Measurements from ENCODE around the gene YPEL4.
A peak's percentile ranks its signal among the peaks of the same experiment; 100 is the strongest.

The YPEL4 gene

DNA sequence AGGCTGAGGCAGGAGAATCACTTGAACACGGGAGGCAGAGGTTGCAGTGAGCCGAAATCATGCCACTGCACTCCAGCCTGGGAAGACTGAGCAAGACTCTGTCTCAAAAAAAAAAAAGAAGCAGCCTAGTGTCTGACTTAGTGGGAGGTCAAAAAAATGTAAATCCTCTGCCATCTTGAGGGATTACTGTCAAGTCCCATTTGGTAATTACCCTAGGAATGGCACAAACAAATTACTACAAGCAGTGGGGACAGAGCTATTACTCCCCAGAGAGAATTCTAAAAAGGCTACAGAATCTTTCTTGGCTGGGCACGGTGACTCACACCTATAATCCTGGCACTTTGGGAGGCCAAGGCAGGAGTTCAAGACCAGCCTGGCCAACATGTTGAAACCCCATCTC, 48.4 kb downstream of the YPEL4 start:
- no peak for DNase-seq (ENCODE audit: low spot score)
- Histone ChIP-seq H3K4me3 (no peak overlapping the region), H3K27ac (no peak overlapping the region)
- TF ChIP-seq, protein P1, sequence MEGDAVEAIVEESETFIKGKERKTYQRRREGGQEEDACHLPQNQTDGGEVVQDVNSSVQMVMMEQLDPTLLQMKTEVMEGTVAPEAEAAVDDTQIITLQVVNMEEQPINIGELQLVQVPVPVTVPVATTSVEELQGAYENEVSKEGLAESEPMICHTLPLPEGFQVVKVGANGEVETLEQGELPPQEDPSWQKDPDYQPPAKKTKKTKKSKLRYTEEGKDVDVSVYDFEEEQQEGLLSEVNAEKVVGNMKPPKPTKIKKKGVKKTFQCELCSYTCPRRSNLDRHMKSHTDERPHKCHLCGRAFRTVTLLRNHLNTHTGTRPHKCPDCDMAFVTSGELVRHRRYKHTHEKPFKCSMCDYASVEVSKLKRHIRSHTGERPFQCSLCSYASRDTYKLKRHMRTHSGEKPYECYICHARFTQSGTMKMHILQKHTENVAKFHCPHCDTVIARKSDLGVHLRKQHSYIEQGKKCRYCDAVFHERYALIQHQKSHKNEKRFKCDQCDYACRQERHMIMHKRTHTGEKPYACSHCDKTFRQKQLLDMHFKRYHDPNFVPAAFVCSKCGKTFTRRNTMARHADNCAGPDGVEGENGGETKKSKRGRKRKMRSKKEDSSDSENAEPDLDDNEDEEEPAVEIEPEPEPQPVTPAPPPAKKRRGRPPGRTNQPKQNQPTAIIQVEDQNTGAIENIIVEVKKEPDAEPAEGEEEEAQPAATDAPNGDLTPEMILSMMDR (IDR thresholded peaks at IDR 0.05): no peak

- no peak for DNase-seq (ENCODE audit: low spot score)
- H3K27ac ChIP-seq: peak overlapping the region; percentile 83 to 99
- TF ChIP-seq, protein P1 (IDR thresholded peaks at IDR 0.05): no peak
- peak overlapping the region; percentile 90 for H3K4me3 ChIP-seq
These were observed 50.3 kb downstream of the YPEL4 start for GRCh38 chr11:57599381-57599780.

DNA sequence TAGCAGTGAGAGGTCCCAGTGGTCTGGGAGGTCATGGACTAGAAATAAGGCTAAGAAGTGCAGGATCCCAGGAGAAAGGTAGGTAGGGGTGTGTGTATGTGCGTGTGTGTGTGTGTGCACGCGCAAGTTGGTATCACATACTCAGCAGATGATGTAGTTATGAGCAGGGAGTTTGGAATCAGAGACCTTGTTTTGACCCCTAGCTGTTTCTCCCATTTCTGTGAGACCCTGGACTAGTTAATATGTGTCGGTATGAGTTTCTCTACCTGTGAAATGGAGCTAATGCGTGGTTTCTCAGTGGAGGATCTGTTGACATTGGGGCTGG, 50.9 kb downstream of the YPEL4 start:
- Histone ChIP-seq H3K27ac (peak overlapping the region; percentile 83 to 99), H3K4me3 (peak overlapping the region; percentile 90)
- DNase-seq (ENCODE audit: low spot score): no peak
- TF ChIP-seq, protein P1 (IDR thresholded peaks at IDR 0.05): no peak

DNA sequence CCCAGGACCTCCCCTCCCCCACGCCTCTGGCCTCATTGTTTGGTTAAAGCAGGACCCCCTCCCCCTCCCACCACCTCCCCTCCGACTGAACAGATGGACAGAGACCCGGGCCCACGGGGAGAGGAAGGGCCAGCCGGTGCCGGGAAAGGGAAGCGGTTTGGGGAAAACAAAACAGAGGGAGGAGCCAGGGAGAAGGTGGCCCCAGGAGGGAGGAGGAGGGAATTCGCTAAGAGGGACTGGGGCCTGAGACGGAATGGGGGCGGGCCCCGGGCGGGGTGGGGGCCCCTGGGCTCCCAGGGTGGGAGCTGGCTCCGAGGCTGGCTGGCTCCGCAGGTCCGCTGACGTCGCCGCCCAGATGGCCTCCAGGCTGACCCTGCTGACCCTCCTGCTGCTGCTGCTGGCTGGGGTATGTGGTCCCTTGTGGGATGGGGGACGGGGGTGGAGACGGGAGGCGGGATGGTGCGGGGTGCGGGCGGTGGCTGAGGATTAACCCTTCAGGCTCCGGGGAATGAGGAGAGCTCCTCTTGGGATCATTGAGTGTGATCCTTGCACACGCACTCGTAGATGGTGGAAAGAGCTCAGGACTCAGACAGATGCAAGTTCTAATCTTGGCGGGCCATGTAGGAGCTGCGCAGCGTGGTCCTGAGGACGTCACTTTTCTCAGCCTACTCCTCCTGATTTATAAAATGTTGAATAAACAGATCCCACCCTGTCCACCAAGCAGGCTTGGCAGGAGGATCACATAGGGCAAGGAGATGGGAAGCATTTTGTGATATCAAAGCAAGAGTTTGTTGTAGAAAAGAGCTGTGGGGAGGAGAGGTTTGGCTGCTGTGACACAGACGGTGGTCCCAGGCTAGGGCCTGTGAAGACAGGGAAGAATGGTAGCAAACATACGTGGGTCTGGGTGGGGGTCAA, 51.5 kb downstream of the YPEL4 start:
- DNase-seq (ENCODE audit: low spot score): peak; percentile 94
- Histone ChIP-seq H3K4me3 (peak overlapping the region; percentile 90), H3K27ac (peak overlapping the region; percentile 83 to 99)
- TF ChIP-seq, protein P1 (IDR thresholded peaks at IDR 0.05): no peak

- TF ChIP-seq, protein P1 (IDR thresholded peaks at IDR 0.05): no peak
- peak within 1 kb of the TSS; percentile 83 to 99 for H3K27ac ChIP-seq
- peak; percentile 86 for DNase-seq (ENCODE audit: low spot score)
- H3K4me3 ChIP-seq: peak within 1 kb of the TSS; percentile 90
These were observed 52.2 kb downstream of the YPEL4 start, which contains the start of gene SERPING1 for GRCh38 chr11:57597461-57597915. Gene SERPING1 (plus strand): TSS chr11:57597685. CDS start chr11:57598271, 586 bp downstream.

DNA sequence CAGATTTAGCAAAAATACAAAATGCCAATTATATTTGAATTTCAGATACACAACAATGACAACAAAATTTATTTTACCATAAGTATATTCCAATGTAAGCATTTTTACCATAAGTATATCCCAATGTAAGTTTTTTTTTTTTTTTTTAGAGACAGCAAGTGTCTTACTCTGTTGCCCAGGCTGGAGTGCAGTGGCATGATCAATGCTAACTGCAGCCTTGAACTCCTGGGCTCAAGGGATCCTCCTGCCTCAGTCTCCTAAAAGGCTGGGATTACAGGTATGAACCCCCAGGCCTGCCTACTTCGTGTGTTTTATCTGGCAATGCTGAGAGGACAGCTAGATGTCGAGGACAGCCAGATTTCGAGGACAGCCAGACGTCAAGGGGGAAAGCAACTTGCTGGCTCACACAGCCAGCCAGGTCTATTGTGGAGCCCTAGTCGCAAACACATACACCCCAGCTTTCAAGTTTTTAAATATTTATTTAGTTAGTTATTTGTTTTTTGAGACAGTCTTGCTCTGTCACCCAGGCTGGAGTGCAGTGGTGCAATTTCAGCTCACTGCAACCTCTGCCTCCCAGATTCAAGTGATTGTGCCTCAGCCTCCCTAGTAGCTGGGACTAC, 53.3 kb downstream of the YPEL4 start:
- TF ChIP-seq, protein P1 (IDR thresholded peaks at IDR 0.05): no peak
- no peak for DNase-seq (ENCODE audit: low spot score)
- H3K27ac ChIP-seq: peak overlapping the region; percentile 83 to 99
- H3K4me3 ChIP-seq: no peak overlapping the region
